Neural cell (in vitro differentiated cells): ENCODE data around the gene NCBP1. TPM values are rescaled to one million over a fixed set of nuclear protein-coding genes. Genes with fewer than 3 reads are reported as not detected.
"Not testable (repeated sequence)": the region's sequence is repeated elsewhere in the genome, so short reads cannot be mapped to it uniquely, and the experiment has no call there.

Source experiments
- H2AFZ ChIP-seq: fragments of 200-600, 300-800 bp; sonication (generic), shearing (Covaris generic); 2 replicates; pipeline ENCODE4 v1.6.0; 2014; ENCODE audit warnings: low read depth, mild to moderate bottlenecking, antibody characterized with exemption, low read length, moderate library complexity
- H3F3A ChIP-seq: fragments of 200-600 bp; shearing (Covaris generic); 2 replicates; pipeline ENCODE4 v1.6.1; 2016; ENCODE audit warnings: mild to moderate bottlenecking, moderate library complexity, mixed read lengths, antibody characterized with exemption, low read length; ENCODE audit not compliant: insufficient read depth, poor library complexity, severe bottlenecking
- H3K27ac ChIP-seq: fragments of 200-600, 300-800 bp; sonication (generic), shearing (Covaris generic); 2 replicates; pipeline ENCODE4 v1.5.1; 2014; ENCODE audit warnings: mild to moderate bottlenecking, low read length, moderate library complexity
- H3K27me3 ChIP-seq: fragments of 300-800, 200-600 bp; sonication (generic), shearing (Covaris generic); 2 replicates; pipeline ENCODE4 v1.6.0; 2014; ENCODE audit warnings: mild to moderate bottlenecking, low read depth, low read length, moderate library complexity; ENCODE audit not compliant: insufficient read depth
- H3K36me3 ChIP-seq: fragments of 300-800, 200-600 bp; sonication (generic), shearing (Covaris generic); 2 replicates; pipeline ENCODE4 v1.5.1; 2014; ENCODE audit warnings: mild to moderate bottlenecking, antibody characterized with exemption, low read length, moderate library complexity; ENCODE audit not compliant: insufficient read depth
- H3K4me2 ChIP-seq: fragments of 300-800, 200-600 bp; sonication (generic), shearing (Covaris generic); 2 replicates; pipeline ENCODE4 v1.6.0; 2014; ENCODE audit warnings: mild to moderate bottlenecking, low read length
- H3K4me3 ChIP-seq: fragments of 300-800, 200-600 bp; sonication (generic), shearing (Covaris generic); 2 replicates; pipeline ENCODE4 v1.5.1; 2014; ENCODE audit warnings: mild to moderate bottlenecking, low read length, moderate library complexity
- H3K79me2 ChIP-seq: fragments of 200-600 bp; shearing (Covaris generic); replicated peaks from 2 replicates; pipeline ENCODE4 v1.6.0; 2014; ENCODE audit warnings: mild to moderate bottlenecking, low read length, moderate library complexity; ENCODE audit not compliant: insufficient read depth
- H3K9ac ChIP-seq: fragments of 300-800, 200-600 bp; sonication (generic), shearing (Covaris generic); 2 replicates; pipeline ENCODE4 v1.6.1; 2016; ENCODE audit warnings: mild to moderate bottlenecking, low read length, mixed read lengths
- H3K9me2 ChIP-seq: fragments of 200-600 bp; shearing (Covaris generic); 2 replicates; pipeline ENCODE4 v1.6.1; 2016; ENCODE audit warnings: mild to moderate bottlenecking, low read length, mixed read lengths; ENCODE audit not compliant: insufficient read depth
- H3K9me3 ChIP-seq: fragments of 200-600, 300-800 bp; sonication (generic), shearing (Covaris generic); 2 replicates; pipeline ENCODE4 v1.6.1; 2016; ENCODE audit warnings: mild to moderate bottlenecking, mixed run types, low read length, moderate library complexity, mixed read lengths
- H4K20me1 ChIP-seq: fragments of 200-600 bp; shearing (Covaris generic); 2 replicates; pipeline ENCODE4 v1.6.1; 2016; ENCODE audit warnings: mild to moderate bottlenecking, mixed run types; ENCODE audit not compliant: insufficient read depth
- CTCF ChIP-seq: fragments of 450-650 bp; IDR thresholded peaks from 2 replicates; pipeline ENCODE4 v1.5.1; 2014; ENCODE audit warnings: antibody characterized with exemption, mild to moderate bottlenecking, moderate library complexity; ENCODE audit not compliant: poor library complexity, severe bottlenecking
- EP300 ChIP-seq: fragments of 450-650 bp; conservative IDR thresholded peaks from 2 replicates; pipeline ENCODE4 v1.6.1; 2014; ENCODE audit warnings: antibody characterized with exemption, mild to moderate bottlenecking, moderate library complexity; ENCODE audit not compliant: poor library complexity, severe bottlenecking
- EZH2 ChIP-seq: fragments of 200-600, 300-800 bp; shearing (Covaris generic), sonication (generic); IDR thresholded peaks from 2 replicates; pipeline ENCODE4 v1.6.1; 2014; ENCODE audit warnings: antibody characterized with exemption, low read length, borderline replicate concordance, mild to moderate bottlenecking; ENCODE audit not compliant: insufficient read depth, poor library complexity, severe bottlenecking
- MXI1 ChIP-seq: fragments of 450-650 bp; conservative IDR thresholded peaks from 2 replicates; pipeline ENCODE4 v1.6.1; 2014; ENCODE audit warnings: antibody characterized with exemption, mild to moderate bottlenecking; ENCODE audit not compliant: poor library complexity, severe bottlenecking
- POLR2AphosphoS5 ChIP-seq: IDR thresholded peaks from 2 replicates; pipeline ENCODE4 v1.6.1; 2012
- RAD21 ChIP-seq: fragments of 450-650 bp; conservative IDR thresholded peaks from 2 replicates; pipeline ENCODE4 v1.6.1; 2014; ENCODE audit warnings: antibody characterized with exemption, mild to moderate bottlenecking, moderate library complexity
- REST ChIP-seq: IDR thresholded peaks from 2 replicates; pipeline ENCODE4 v1.6.1; 2012; ENCODE audit warnings: borderline replicate concordance
- TAF1 ChIP-seq: IDR thresholded peaks from 2 replicates; pipeline ENCODE4 v1.6.1; 2012; ENCODE audit warnings: low read depth
- polyA minus RNA-seq: library from RNA; depleted of rRNA, polyadenylated mRNA; stranded (reverse); fragments of >200 nt; gene quantifications from 2 replicates; pipeline ENCODE4 v1.2.3, GENCODE V29; 2014
- polyA plus RNA-seq: library from polyadenylated mRNA; depleted of rRNA; stranded (reverse); fragments of >200 nt; gene quantifications from 2 replicates; pipeline ENCODE4 v1.2.3, GENCODE V29; 2014

Gene NCBP1
- polyA plus RNA-seq (29.5 and 30.6 TPM in 2 replicates), polyA minus RNA-seq (81.6 and 82.0 TPM in 2 replicates)

- peak within 1 kb of the TSS; percentile 94 for H2AFZ ChIP-seq
- TF ChIP-seq EP300 (peak; percentile 66), MXI1 (peak; percentile 84), REST (peak; percentile 60), RAD21 (no peak), CTCF (peak; percentile 36), TAF1 (peak; percentile 71), POLR2AphosphoS5 (peak; percentile 92), EZH2 (no peak)
- peak within 1 kb of the TSS; percentile 98 for H3K9ac ChIP-seq
- peak within 1 kb of the TSS; percentile 99 for H3K4me2 ChIP-seq
- H3K9me3 ChIP-seq = no peaks in the 10 kb centered on the region
- no peaks in the 10 kb centered on the region for H3K36me3 ChIP-seq
- H4K20me1 ChIP-seq = no peaks in the 10 kb centered on the region
- no peaks in the 10 kb centered on the region for H3K9me2 ChIP-seq
- H3K27ac ChIP-seq = peak within 1 kb of the TSS; percentile 99
- H3K79me2 ChIP-seq = peaks cover 75% of the 10 kb centered on the region
- no peaks in the 10 kb centered on the region for H3K27me3 ChIP-seq
- peaks cover 7% of the 10 kb centered on the region for H3F3A ChIP-seq
- peak within 1 kb of the TSS; percentile 96 for H3K4me3 ChIP-seq
Observed at GRCh38 chr9:97632985-97633858, at the start of gene NCBP1, which contains the start of gene TSTD2. Gene NCBP1, plus strand, starts transcription at chr9:97633821. Its CDS starts 61 bp downstream, at chr9:97633882. Gene TSTD2, minus strand, starts transcription at chr9:97633368. Its CDS starts 5,806 bp downstream, at chr9:97627562.

GRCh38 chr9:97584778-97585177 lies 48.8 kb upstream of the NCBP1 start:
- H3K27me3 ChIP-seq, H3F3A ChIP-seq, H3K36me3 ChIP-seq, H3K4me3 ChIP-seq, H3K79me2 ChIP-seq, H2AFZ ChIP-seq, H3K27ac ChIP-seq, H3K4me2 ChIP-seq, H3K9me2 ChIP-seq, H3K9me3 ChIP-seq, H3K9ac ChIP-seq, H4K20me1 ChIP-seq: not testable (repeated sequence)

- H3K36me3 ChIP-seq, H3K9ac ChIP-seq, H3K27me3 ChIP-seq, H3K4me2 ChIP-seq, H4K20me1 ChIP-seq, H2AFZ ChIP-seq, H3K9me3 ChIP-seq, H3K79me2 ChIP-seq, H3F3A ChIP-seq, H3K27ac ChIP-seq, H3K9me2 ChIP-seq, H3K4me3 ChIP-seq: not testable (repeated sequence)
Observed at GRCh38 chr9:97586909-97587308, 46.7 kb upstream of the NCBP1 start.
